ENCODE measurements around the gene PITPNB.

The PITPNB gene

GRCh38 chr22:27833803-27834202 is 85.3 kb downstream of the PITPNB start:
- DNase-seq (ENCODE audit: low spot score) = no peak

GRCh38 chr22:27832606-27833005 is 86.5 kb downstream of the PITPNB start:
- no peak for DNase-seq (ENCODE audit: low spot score)

GRCh38 chr22:27829620-27830019 is 89.4 kb downstream of the PITPNB start:
- DNase-seq (ENCODE audit: low spot score) = no peak

GRCh38 chr22:27827604-27828587 is 91.2 kb downstream of the PITPNB start:
- no peak for DNase-seq (ENCODE audit: low spot score)

GRCh38 chr22:27825174-27825573 is 93.9 kb downstream of the PITPNB start:
- no peak for DNase-seq (ENCODE audit: low spot score)

GRCh38 chr22:27823221-27823620 is 95.8 kb downstream of the PITPNB start:
- DNase-seq (ENCODE audit: low spot score) = no peak

GRCh38 chr22:27820896-27821866 is 97.9 kb downstream of the PITPNB start:
- DNase-seq (ENCODE audit: low spot score) = no peak

- no peak for DNase-seq (ENCODE audit: low spot score)
Observed at GRCh38 chr22:27816552-27816951, 102.5 kb downstream of the PITPNB start.

- no peak for DNase-seq (ENCODE audit: low spot score)
Observed at GRCh38 chr22:27815826-27816530, 103.1 kb downstream of the PITPNB start.

- DNase-seq (ENCODE audit: low spot score) = no peak
Observed at GRCh38 chr22:27814993-27815392, 104.1 kb downstream of the PITPNB start.

GRCh38 chr22:27811778-27812177 is 107.3 kb downstream of the PITPNB start:
- DNase-seq (ENCODE audit: low spot score) = no peak

GRCh38 chr22:27810609-27811151 is 108.4 kb downstream of the PITPNB start:
- DNase-seq (ENCODE audit: low spot score) = no peak

GRCh38 chr22:27809700-27810608 is 109.1 kb downstream of the PITPNB start:
- DNase-seq (ENCODE audit: low spot score) = no peak

GRCh38 chr22:27809226-27809603 is 109.8 kb downstream of the PITPNB start:
- no peak for DNase-seq (ENCODE audit: low spot score)

- no peak for DNase-seq (ENCODE audit: low spot score)
Observed at GRCh38 chr22:27808451-27809225, 110.4 kb downstream of the PITPNB start.

GRCh38 chr22:27805841-27806240 is 113.2 kb downstream of the PITPNB start:
- DNase-seq (ENCODE audit: low spot score) = no peak

GRCh38 chr22:27804470-27805297 is 114.4 kb downstream of the PITPNB start:
- DNase-seq (ENCODE audit: low spot score) = peak; percentile 91

- DNase-seq (ENCODE audit: low spot score) = peak; percentile 45
Observed at GRCh38 chr22:27803841-27804415, 115.1 kb downstream of the PITPNB start.

All from HuH-7 (cell line).